NCI-H748 (cell line): ENCODE results near the gene FKBP8.
A peak's percentile ranks its signal among the peaks of the same experiment; 100 is the strongest.
"Not testable (repeated sequence)": the region's sequence is repeated elsewhere in the genome, so short reads cannot be mapped to it uniquely, and the experiment has no call there.

Experiments
- DNase-seq: peaks from one replicate; lab custom pipeline; 2025; ENCODE audit not compliant: unreplicated experiment; lab: John Stamatoyannopoulos, UW

FKBP8 gene

GRCh38 chr19:18542941-18543813 lies at the start of gene FKBP8:
FKBP8 (minus strand) TSS chr19:18543573; CDS start chr19:18541970, 1,603 bp downstream.
- DNase-seq = peak; percentile 86

- not testable (repeated sequence) for DNase-seq
Observed at GRCh38 chr19:18592732-18593131, 49.4 kb upstream of the FKBP8 start.

- no peak for DNase-seq
Observed at GRCh38 chr19:18591735-18592385, 48.5 kb upstream of the FKBP8 start.

- peak; percentile 96 for DNase-seq
Observed at GRCh38 chr19:18590273-18591272, 47.2 kb upstream of the FKBP8 start.

GRCh38 chr19:18589380-18590272 lies 46.3 kb upstream of the FKBP8 start:
- peak; percentile 88 for DNase-seq

- DNase-seq = peak; percentile 80
Observed at GRCh38 chr19:18588611-18589379, 45.4 kb upstream of the FKBP8 start, which contains the start of gene REX1BD. REX1BD (plus strand) TSS chr19:18588798; CDS start chr19:18588802, 4 bp downstream.

GRCh38 chr19:18587962-18588610 lies 44.7 kb upstream of the FKBP8 start:
- no peak for DNase-seq

GRCh38 chr19:18587561-18587960 lies 44.2 kb upstream of the FKBP8 start:
- DNase-seq = no peak

GRCh38 chr19:18586306-18586705 lies 42.9 kb upstream of the FKBP8 start:
- DNase-seq = no peak

- no peak for DNase-seq
Observed at GRCh38 chr19:18580311-18580710, 36.9 kb upstream of the FKBP8 start.

GRCh38 chr19:18577365-18577914 lies 34.1 kb upstream of the FKBP8 start:
- no peak for DNase-seq

GRCh38 chr19:18576383-18576782 lies 33.0 kb upstream of the FKBP8 start:
- no peak for DNase-seq

- no peak for DNase-seq
Observed at GRCh38 chr19:18574691-18575291, 31.4 kb upstream of the FKBP8 start.

GRCh38 chr19:18571564-18572344 lies 28.4 kb upstream of the FKBP8 start, which contains the start of gene UBA52:
UBA52 (plus strand) TSS chr19:18571857; CDS start chr19:18573301, 1,444 bp downstream.
- DNase-seq = peak; percentile 97

GRCh38 chr19:18568367-18568766 lies 25.0 kb upstream of the FKBP8 start:
- DNase-seq = no peak

GRCh38 chr19:18566953-18567352 lies 23.6 kb upstream of the FKBP8 start:
- no peak for DNase-seq

GRCh38 chr19:18562086-18562485 lies 18.7 kb upstream of the FKBP8 start:
- no peak for DNase-seq
